Measurements from ENCODE around the gene IKZF4. TPM values are rescaled to one million over a fixed set of nuclear protein-coding genes. Genes with fewer than 3 reads are reported as not detected.

IKZF4 gene
- total RNA-seq, 1 experiment from 2014 or later = 13.9 TPM

DNA sequence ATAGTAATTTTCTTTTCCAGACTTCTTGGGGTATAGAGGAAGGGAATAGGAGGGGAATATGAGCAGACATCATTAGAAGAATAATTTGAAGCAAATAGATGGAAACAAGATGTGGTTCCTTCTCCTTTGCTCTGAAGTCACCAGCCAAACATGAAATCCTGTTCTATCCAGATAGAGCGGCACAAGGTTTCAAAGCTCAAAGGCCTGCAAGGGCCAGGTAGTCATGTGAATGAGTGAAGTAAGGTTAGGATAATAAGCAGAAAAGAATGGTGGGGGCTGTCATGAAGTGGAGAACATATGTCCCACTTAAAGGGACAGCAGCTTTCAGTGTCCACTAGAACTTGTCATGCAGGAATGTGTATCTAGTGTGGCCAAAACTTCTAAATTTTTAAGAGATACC lies 2.5 kb upstream of the IKZF4 start:
- peaks cover 4% of the 10 kb centered on the region; the same call in 1 of the 2 replicates for H3K4me1 ChIP-seq (ENCODE audit: insufficient read depth, low read length)
- H3K56ac ChIP-seq (ENCODE audit: insufficient read length, low read depth, low read length) = no peak overlapping the region
- H3K79me1 ChIP-seq (ENCODE audit: insufficient read depth, low read depth, low read length, poor library complexity, severe bottlenecking) = no peaks in the 10 kb centered on the region
- H3K23me2 ChIP-seq (ENCODE audit: insufficient read length, low read depth, low read length, poor library complexity, severe bottlenecking) = peaks cover 5% of the 10 kb centered on the region
- H3K27me3 Mint-ChIP-seq (ENCODE audit: low read depth) = no peaks in the 10 kb centered on the region
- no peak overlapping the region for H3K23ac ChIP-seq (ENCODE audit: insufficient read length, low read depth, low read length)
- H3K9me3 Mint-ChIP-seq = no peaks in the 10 kb centered on the region
- H3K18ac ChIP-seq (ENCODE audit: insufficient read length, low read depth, low read length) = no peak overlapping the region
- H3K27me3 ChIP-seq (ENCODE audit: insufficient read depth, low read length) = no peaks in the 10 kb centered on the region
- no peaks in the 10 kb centered on the region for H3K9me3 ChIP-seq (ENCODE audit: control insufficient read depth, low read depth, low read length)
- H2BK12ac ChIP-seq (ENCODE audit: insufficient read length, low read depth, low read length) = no peak overlapping the region
- H2BK15ac ChIP-seq (ENCODE audit: low read depth, low read length) = no peak overlapping the region
- H3T11ph ChIP-seq (ENCODE audit: low read length) = no peak overlapping the region
- no peak overlapping the region for H2BK120ac ChIP-seq (ENCODE audit: low read depth, low read length, poor library complexity, severe bottlenecking)
- no peak overlapping the region for H4K5ac ChIP-seq (ENCODE audit: insufficient read length, low read depth, low read length)
- H3K79me2 ChIP-seq (ENCODE audit: insufficient read depth, low read length) = no peaks in the 10 kb centered on the region
- no peak overlapping the region for H3K4me2 ChIP-seq (ENCODE audit: insufficient read depth, insufficient read length, low read length)
- no peak overlapping the region for H3K4ac ChIP-seq (ENCODE audit: low read depth, low read length)
- H2AK5ac ChIP-seq (ENCODE audit: insufficient read length, low read length) = no peak overlapping the region
- H3K27ac Mint-ChIP-seq = no peak overlapping the region
- H3K36me3 Mint-ChIP-seq (ENCODE audit: insufficient read depth in 1 of 3, low read depth in 3 of 3) = peaks cover 5 to 12% (median 12%) of the 10 kb centered on the region in 3 experiments
- H4K8ac ChIP-seq (replicated peaks; ENCODE audit: insufficient read length, low read depth, low read length) = no peak overlapping the region
- no peak overlapping the region for H2BK20ac ChIP-seq (ENCODE audit: low read depth, low read length, poor library complexity, severe bottlenecking)
- no peak for DNase-seq
- H2BK5ac ChIP-seq (ENCODE audit: insufficient read length, low read length) = no peak overlapping the region
- no peak overlapping the region for H4K91ac ChIP-seq (ENCODE audit: insufficient read length, low read depth, low read length)
- peaks cover 27 to 29% of the 10 kb centered on the region in 2 experiments for H3K4me1 Mint-ChIP-seq
- no peak overlapping the region for H3K9ac ChIP-seq (ENCODE audit: extremely low read depth, insufficient read length, low read length)
- no peak overlapping the region for H3K27ac ChIP-seq (ENCODE audit: insufficient read length, low read depth, low read length)
- no peak overlapping the region for H2AFZ ChIP-seq (ENCODE audit: low read length)
- no peaks in the 10 kb centered on the region for H4K20me1 ChIP-seq (ENCODE audit: control insufficient read depth, insufficient read depth, insufficient read length)
- H3K4me3 Mint-ChIP-seq = no peak overlapping the region
- TF ChIP-seq, protein P1, sequence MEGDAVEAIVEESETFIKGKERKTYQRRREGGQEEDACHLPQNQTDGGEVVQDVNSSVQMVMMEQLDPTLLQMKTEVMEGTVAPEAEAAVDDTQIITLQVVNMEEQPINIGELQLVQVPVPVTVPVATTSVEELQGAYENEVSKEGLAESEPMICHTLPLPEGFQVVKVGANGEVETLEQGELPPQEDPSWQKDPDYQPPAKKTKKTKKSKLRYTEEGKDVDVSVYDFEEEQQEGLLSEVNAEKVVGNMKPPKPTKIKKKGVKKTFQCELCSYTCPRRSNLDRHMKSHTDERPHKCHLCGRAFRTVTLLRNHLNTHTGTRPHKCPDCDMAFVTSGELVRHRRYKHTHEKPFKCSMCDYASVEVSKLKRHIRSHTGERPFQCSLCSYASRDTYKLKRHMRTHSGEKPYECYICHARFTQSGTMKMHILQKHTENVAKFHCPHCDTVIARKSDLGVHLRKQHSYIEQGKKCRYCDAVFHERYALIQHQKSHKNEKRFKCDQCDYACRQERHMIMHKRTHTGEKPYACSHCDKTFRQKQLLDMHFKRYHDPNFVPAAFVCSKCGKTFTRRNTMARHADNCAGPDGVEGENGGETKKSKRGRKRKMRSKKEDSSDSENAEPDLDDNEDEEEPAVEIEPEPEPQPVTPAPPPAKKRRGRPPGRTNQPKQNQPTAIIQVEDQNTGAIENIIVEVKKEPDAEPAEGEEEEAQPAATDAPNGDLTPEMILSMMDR (conservative IDR thresholded peaks at IDR 0.05) = no peak
- no peak overlapping the region for H3K14ac ChIP-seq (ENCODE audit: insufficient read depth, low read length)
- no CpG with 5 or more reads among the region's 1 CpG for WGBS (ENCODE audit: extremely low coverage, insufficient read length, low lambda C conversion rate)
